Hypothalamus (tissue), 51 donors: Measurements from ENCODE around the gene EVA1C.
"Not testable (repeated sequence)": the region's sequence is repeated elsewhere in the genome, so short reads cannot be mapped to it uniquely, and the experiment has no call there.

Experiments used
- DNase-seq, 51 donors: peaks; one replicate each; lab custom pipeline; 2025; lab: John Stamatoyannopoulos, UW

EVA1C gene

GRCh38 chr21:32484706-32485380 lies 72.3 kb downstream of the EVA1C start:
- peak in 34 of 51 donors; percentile 4 to 71 (median 33) for DNase-seq

- DNase-seq = no peak
These were observed 79.9 kb downstream of the EVA1C start for GRCh38 chr21:32492376-32492775.

GRCh38 chr21:32494934-32495709 lies 82.6 kb downstream of the EVA1C start:
- no peak for DNase-seq

- DNase-seq = no peak
These were observed 84.1 kb downstream of the EVA1C start for GRCh38 chr21:32496568-32496967.

- peak in 3 of 51 donors; percentile 8 to 11 (median 9) for DNase-seq
These were observed 86.9 kb downstream of the EVA1C start for GRCh38 chr21:32499249-32500055.

- not testable (repeated sequence) for DNase-seq
These were observed 91.1 kb downstream of the EVA1C start for GRCh38 chr21:32503641-32504040.

- not testable (repeated sequence) for DNase-seq
These were observed 93.3 kb downstream of the EVA1C start for GRCh38 chr21:32505767-32506166.

GRCh38 chr21:32506411-32506965 lies 94.0 kb downstream of the EVA1C start:
- not testable (repeated sequence) for DNase-seq

- DNase-seq = no peak
These were observed 94.9 kb downstream of the EVA1C start for GRCh38 chr21:32507342-32507919.

GRCh38 chr21:32508036-32508435 lies 95.5 kb downstream of the EVA1C start:
- not testable (repeated sequence) for DNase-seq

- DNase-seq = no peak
These were observed 96.1 kb downstream of the EVA1C start for GRCh38 chr21:32508558-32508957.

- DNase-seq = not testable (repeated sequence)
These were observed 96.5 kb downstream of the EVA1C start for GRCh38 chr21:32508975-32509374.

- peak in 5 of 51 donors; percentile 6 to 15 (median 14) for DNase-seq
These were observed 102.0 kb downstream of the EVA1C start for GRCh38 chr21:32514275-32515055.

- DNase-seq = no peak
These were observed 103.4 kb downstream of the EVA1C start for GRCh38 chr21:32515874-32516273.

GRCh38 chr21:32516756-32517649 lies 104.5 kb downstream of the EVA1C start:
- DNase-seq = no peak

GRCh38 chr21:32519945-32520874 lies 107.7 kb downstream of the EVA1C start:
- peak in 2 of 51 donors; percentile 10 to 16 for DNase-seq
